ENCODE measurements around the gene CHGA.

Gene CHGA

GRCh38 chr14:92922883-92923743 is at the start of gene CHGA:
CHGA (plus strand) TSS chr14:92923150; CDS start chr14:92923360, 210 bp downstream.
- no peak for TF ChIP-seq CTCF (IDR thresholded peaks at IDR 0.05)

- TF ChIP-seq CTCF (IDR thresholded peaks at IDR 0.05), result no peak
Measured at GRCh38 chr14:92874962-92875661, 47.8 kb upstream of the CHGA start.

GRCh38 chr14:92877757-92878431 is 45.1 kb upstream of the CHGA start:
- TF ChIP-seq CTCF (IDR thresholded peaks at IDR 0.05), result no peak

DNA sequence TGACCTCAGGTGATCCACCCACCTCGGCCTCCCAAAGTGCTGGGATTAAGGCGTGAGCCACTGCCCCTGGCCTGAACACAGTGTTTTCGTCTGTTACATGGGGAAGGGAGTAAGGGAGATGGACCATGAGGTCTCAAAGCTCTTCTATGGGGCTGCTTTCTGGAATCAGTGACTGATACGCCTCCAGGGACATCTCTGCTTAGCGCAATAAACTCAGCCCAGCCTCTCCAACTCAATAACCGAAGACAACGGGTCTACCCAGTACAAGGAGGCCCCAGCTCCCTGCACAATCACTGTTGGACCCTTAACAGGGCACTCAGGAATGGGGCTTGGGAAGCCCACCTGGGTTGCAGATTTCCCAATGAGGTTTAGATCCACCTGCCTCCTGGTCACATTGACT is 42.6 kb upstream of the CHGA start:
- TF ChIP-seq CTCF (IDR thresholded peaks at IDR 0.05), result no peak

DNA sequence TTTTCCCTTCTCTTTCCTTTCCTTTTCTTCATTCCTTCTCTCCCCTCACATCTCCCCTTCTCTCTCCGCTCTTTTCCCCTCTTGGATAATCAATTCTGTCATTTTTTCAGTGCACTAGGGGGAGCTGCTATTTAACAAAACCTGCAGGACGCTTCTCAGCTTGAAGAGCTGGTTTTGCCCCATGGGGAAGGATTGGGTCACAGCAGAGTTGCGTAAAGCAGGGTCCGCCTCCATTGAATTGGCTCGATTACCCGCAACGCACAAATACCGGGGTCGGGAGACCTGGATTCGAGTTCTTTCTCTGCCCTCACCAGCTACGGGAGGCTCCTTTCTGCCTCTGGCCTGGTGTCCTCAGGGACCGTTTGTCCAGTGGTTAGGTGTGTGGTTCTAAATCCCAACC is 42.1 kb upstream of the CHGA start:
- peak; percentile 53 for TF ChIP-seq CTCF (IDR thresholded peaks at IDR 0.05)

DNA sequence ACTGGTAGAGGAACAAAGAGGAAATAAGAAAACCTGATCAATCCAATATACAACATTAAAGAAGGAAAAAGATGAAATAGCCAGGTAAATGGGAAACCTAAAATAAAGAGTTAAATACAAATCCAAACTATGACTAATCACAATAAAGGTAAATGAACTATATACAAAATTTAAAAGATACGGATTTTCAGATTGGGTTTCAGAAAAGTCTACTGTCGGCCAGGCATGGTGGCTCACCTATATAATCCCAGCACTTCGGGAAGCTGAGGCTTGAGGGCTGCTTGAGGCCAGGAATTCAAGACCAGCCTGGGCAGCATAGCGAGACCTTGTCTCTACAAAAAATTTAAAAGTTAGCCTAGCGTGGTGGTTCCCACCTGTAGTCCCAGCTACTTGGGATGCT is 39.9 kb upstream of the CHGA start:
- no peak for TF ChIP-seq CTCF (IDR thresholded peaks at IDR 0.05)

DNA sequence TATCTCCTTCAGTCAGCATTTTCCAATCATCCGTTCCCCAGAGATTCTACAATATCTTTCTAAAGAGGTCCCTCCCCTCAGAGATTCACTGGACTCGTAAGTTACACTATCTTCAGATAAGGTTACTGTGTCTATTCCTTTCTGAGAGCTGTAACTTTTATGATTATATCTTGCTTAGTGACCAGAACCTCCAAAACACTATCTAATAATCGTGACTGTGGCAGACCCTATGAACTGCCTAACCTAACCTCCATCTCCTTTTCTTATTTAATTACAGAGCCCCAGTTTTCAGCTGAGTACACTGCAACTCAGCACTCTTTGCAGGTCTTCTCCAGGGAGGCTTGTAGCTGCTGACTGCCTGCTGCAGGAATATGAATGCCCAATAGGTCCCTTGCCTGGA is 38.5 kb upstream of the CHGA start:
- TF ChIP-seq CTCF (IDR thresholded peaks at IDR 0.05), result no peak
